ENCODE data around the gene RSPH1.

RSPH1 gene

DNA sequence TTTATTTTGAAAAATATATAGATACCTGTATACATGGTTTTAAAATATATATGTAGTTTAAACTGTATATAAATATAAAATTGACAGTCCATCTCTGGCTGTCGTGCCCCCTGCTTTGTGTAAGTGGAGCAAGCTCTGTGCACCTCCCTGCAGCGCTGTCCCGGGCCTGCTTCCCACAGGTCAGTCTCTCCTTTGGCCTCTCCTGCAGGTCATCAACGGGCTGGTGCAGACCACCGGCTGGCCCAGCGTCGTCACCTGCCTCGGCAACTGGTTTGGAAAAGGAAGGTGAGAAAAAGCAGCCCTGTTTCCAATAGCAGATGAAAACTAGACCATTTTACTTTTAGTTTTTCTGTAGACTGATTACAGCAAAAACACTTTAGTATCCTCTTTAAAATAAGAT is 46.2 kb upstream of the RSPH1 start:
- no peak overlapping the region for H2AFZ ChIP-seq (ENCODE audit: low read depth, low read length)
- no peak overlapping the region for H3K4me3 ChIP-seq (ENCODE audit: low read depth in 1 of 2, low read length in 2 of 2)
- H3K36me3 ChIP-seq (ENCODE audit: insufficient read depth, low read length): no peaks in the 10 kb centered on the region; the same call in 1 of the 2 replicates
- H3K9ac ChIP-seq (ENCODE audit: low read depth, low read length): no peak overlapping the region
- no peaks in the 10 kb centered on the region for H3K27me3 ChIP-seq (ENCODE audit: insufficient read depth, low read length, poor library complexity)
- no peaks in the 10 kb centered on the region for H3K79me2 ChIP-seq (ENCODE audit: insufficient read depth, low read length)
- DNase-seq: no peak
- no peak overlapping the region for H3K4me2 ChIP-seq (ENCODE audit: insufficient read depth, low read length)
- H3K9me3 ChIP-seq (ENCODE audit: insufficient read depth, low read length, severe bottlenecking): no peaks in the 10 kb centered on the region
- no peak for TF ChIP-seq EZH2 (IDR thresholded peaks at IDR 0.05; ENCODE audit: borderline replicate concordance, low read depth, low read length, severe bottlenecking)
- no peak for TF ChIP-seq CTCF (IDR thresholded peaks at IDR 0.05; ENCODE audit: borderline replicate concordance, extremely low read depth, low read length, poor library complexity, severe bottlenecking)
- no peak for ATAC-seq (ENCODE audit: insufficient read depth, low read depth)
- no peaks in the 10 kb centered on the region for H3K4me1 ChIP-seq (ENCODE audit: insufficient read depth, low read length)
- H3K27ac ChIP-seq (ENCODE audit: low read length): no peak overlapping the region
- 0 out of 2 replicates have a peak, but pooled peaks cover 5% of the 10 kb centered on the region for H4K20me1 ChIP-seq (ENCODE audit: insufficient read depth, low read length)

- TF ChIP-seq EZH2 (IDR thresholded peaks at IDR 0.05; ENCODE audit: borderline replicate concordance, low read depth, low read length, severe bottlenecking) (no peak), CTCF (IDR thresholded peaks at IDR 0.05; ENCODE audit: borderline replicate concordance, extremely low read depth, low read length, poor library complexity, severe bottlenecking) (no peak)
- no peak overlapping the region for H2AFZ ChIP-seq (ENCODE audit: low read depth, low read length)
- H3K4me2 ChIP-seq (ENCODE audit: insufficient read depth, low read length): no peak overlapping the region
- DNase-seq: no peak
- H4K20me1 ChIP-seq (ENCODE audit: insufficient read depth, low read length): 0 out of 2 replicates have a peak, but pooled peaks cover 5% of the 10 kb centered on the region
- H3K79me2 ChIP-seq (ENCODE audit: insufficient read depth, low read length): no peaks in the 10 kb centered on the region
- no peaks in the 10 kb centered on the region; the same call in 1 of the 2 replicates for H3K36me3 ChIP-seq (ENCODE audit: insufficient read depth, low read length)
- H3K9me3 ChIP-seq (ENCODE audit: insufficient read depth, low read length, severe bottlenecking): no peaks in the 10 kb centered on the region
- H3K9ac ChIP-seq (ENCODE audit: low read depth, low read length): no peak overlapping the region
- H3K4me1 ChIP-seq (ENCODE audit: insufficient read depth, low read length): no peaks in the 10 kb centered on the region
- no peaks in the 10 kb centered on the region for H3K27me3 ChIP-seq (ENCODE audit: insufficient read depth, low read length, poor library complexity)
- no peak for ATAC-seq (ENCODE audit: insufficient read depth, low read depth)
- H3K27ac ChIP-seq (ENCODE audit: low read length): no peak overlapping the region
- H3K4me3 ChIP-seq (ENCODE audit: low read depth in 1 of 2, low read length in 2 of 2): no peak overlapping the region
These were observed 45.6 kb upstream of the RSPH1 start for GRCh38 chr21:42541618-42542017.

DNA sequence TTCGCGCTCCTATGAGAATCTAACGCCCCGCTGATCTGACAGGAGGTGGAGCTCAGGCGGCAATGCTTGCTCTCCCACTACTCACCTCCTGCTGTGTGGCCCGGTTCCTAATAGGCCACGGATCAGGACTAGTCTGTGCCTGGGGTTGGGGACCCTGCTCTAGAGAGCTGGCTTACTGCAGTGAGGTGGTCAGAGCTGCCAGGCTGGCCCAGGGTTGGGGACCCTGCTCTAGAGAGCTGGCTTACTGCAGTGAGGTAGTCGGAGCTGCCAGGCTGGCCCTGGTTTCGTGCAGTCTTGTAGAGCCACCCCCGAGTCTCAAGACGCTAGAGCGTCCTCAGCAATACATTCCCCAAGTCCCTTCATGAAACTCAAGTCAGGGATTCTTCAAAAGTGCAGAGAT is 45.1 kb upstream of the RSPH1 start:
- Histone ChIP-seq H3K79me2 (ENCODE audit: insufficient read depth, low read length) (no peaks in the 10 kb centered on the region), H4K20me1 (ENCODE audit: insufficient read depth, low read length) (0 out of 2 replicates have a peak, but pooled peaks cover 5% of the 10 kb centered on the region), H3K4me2 (ENCODE audit: insufficient read depth, low read length) (no peak overlapping the region), H2AFZ (ENCODE audit: low read depth, low read length) (no peak overlapping the region), H3K27me3 (ENCODE audit: insufficient read depth, low read length, poor library complexity) (no peaks in the 10 kb centered on the region), H3K36me3 (ENCODE audit: insufficient read depth, low read length) (no peaks in the 10 kb centered on the region; the same call in 1 of the 2 replicates), H3K27ac (ENCODE audit: low read length) (no peak overlapping the region), H3K4me3 (ENCODE audit: low read depth in 1 of 2, low read length in 2 of 2) (no peak overlapping the region), H3K4me1 (ENCODE audit: insufficient read depth, low read length) (no peaks in the 10 kb centered on the region), H3K9ac (ENCODE audit: low read depth, low read length) (no peak overlapping the region), H3K9me3 (ENCODE audit: insufficient read depth, low read length, severe bottlenecking) (no peaks in the 10 kb centered on the region)
- ATAC-seq (ENCODE audit: insufficient read depth, low read depth): no peak
- no peak for DNase-seq
- TF ChIP-seq CTCF (IDR thresholded peaks at IDR 0.05; ENCODE audit: borderline replicate concordance, extremely low read depth, low read length, poor library complexity, severe bottlenecking) (no peak), EZH2 (IDR thresholded peaks at IDR 0.05; ENCODE audit: borderline replicate concordance, low read depth, low read length, severe bottlenecking) (no peak)

- no peaks in the 10 kb centered on the region for H3K27me3 ChIP-seq (ENCODE audit: insufficient read depth, low read length, poor library complexity)
- ATAC-seq (ENCODE audit: insufficient read depth, low read depth) (no peak), DNase-seq (no peak)
- no peak overlapping the region for H3K4me3 ChIP-seq (ENCODE audit: low read depth in 1 of 2, low read length in 2 of 2)
- H3K36me3 ChIP-seq (ENCODE audit: insufficient read depth, low read length): peaks cover 4% of the 10 kb centered on the region; the same call in 1 of the 2 replicates
- no peaks in the 10 kb centered on the region for H3K9me3 ChIP-seq (ENCODE audit: insufficient read depth, low read length, severe bottlenecking)
- TF ChIP-seq CTCF (IDR thresholded peaks at IDR 0.05; ENCODE audit: borderline replicate concordance, extremely low read depth, low read length, poor library complexity, severe bottlenecking): no peak
- H3K79me2 ChIP-seq (ENCODE audit: insufficient read depth, low read length): no peaks in the 10 kb centered on the region
- H3K27ac ChIP-seq (ENCODE audit: low read length): no peak overlapping the region
- H3K9ac ChIP-seq (ENCODE audit: low read depth, low read length): no peak overlapping the region
- H2AFZ ChIP-seq (ENCODE audit: low read depth, low read length): no peak overlapping the region
- 0 out of 2 replicates have a peak, but pooled peaks cover 5% of the 10 kb centered on the region for H4K20me1 ChIP-seq (ENCODE audit: insufficient read depth, low read length)
- no peaks in the 10 kb centered on the region for H3K4me1 ChIP-seq (ENCODE audit: insufficient read depth, low read length)
- no peak overlapping the region for H3K4me2 ChIP-seq (ENCODE audit: insufficient read depth, low read length)
These were observed 44.4 kb upstream of the RSPH1 start for GRCh38 chr21:42540396-42540795.
